CD4-positive, alpha-beta memory T cell (primary cell): ENCODE measurements around the gene GPSM3. TPM values are rescaled to one million over a fixed set of nuclear protein-coding genes. Genes with fewer than 3 reads are reported as not detected.
A peak's percentile ranks its signal among the peaks of the same experiment; 100 is the strongest.

ENCODE experiments used
- CTCF ChIA-PET: fragments of 350-600 bp; sonication (Branson Sonifier 250); formaldehyde crosslinking; loops from one replicate; lab custom pipeline; 2021; ENCODE audit warnings: inconsistent platforms; ENCODE audit not compliant: partially characterized antibody; lab: Charles Lee
- POLR2A ChIA-PET: fragments of 350-600 bp; sonication (Branson Sonifier 250); formaldehyde crosslinking; loops from one replicate; lab custom pipeline; 2021; ENCODE audit not compliant: partially characterized antibody; lab: Charles Lee
- DNase-seq, 5 donors: peaks; one replicate each; pipeline versions ENCODE4 v3.0.0 to v3.0.0-alpha.2; 2020 to 2022; ENCODE audit warnings: mixed read lengths in 1 of 5
- H3K27ac ChIP-seq: one replicate; pipeline ENCODE4 v1.7.0; 2013; ENCODE audit warnings: low read depth, low read length
- H3K27me3 ChIP-seq: 2 replicates; pipeline ENCODE4 v1.7.0; 2013; ENCODE audit warnings: mild to moderate bottlenecking, low read length, moderate library complexity; ENCODE audit not compliant: insufficient read depth
- H3K36me3 ChIP-seq: 2 replicates; pipeline ENCODE4 v1.7.0; 2013; ENCODE audit warnings: mild to moderate bottlenecking, low read length, moderate library complexity; ENCODE audit not compliant: insufficient read depth
- H3K4me1 ChIP-seq: 2 replicates; pipeline ENCODE4 v1.7.0; 2013; ENCODE audit warnings: mild to moderate bottlenecking, low read length, moderate library complexity; ENCODE audit not compliant: insufficient read depth
- H3K4me3 ChIP-seq, 2 donors: one replicate each; pipeline ENCODE4 v1.7.0; 2013; ENCODE audit warnings: low read length in 2 of 2, mild to moderate bottlenecking in 1 of 2
- H3K9me3 ChIP-seq, 2 donors: one replicate each; pipeline ENCODE4 v1.7.0; 2013; ENCODE audit warnings: low read length in 2 of 2, control low read depth in 1 of 2; ENCODE audit not compliant: control insufficient read depth in 1 of 2
- H3K27ac Mint-ChIP-seq, 7 donors: one replicate each; pipeline ENCODE4 v1.8.0; 2020 to 2021; ENCODE audit warnings: mixed read lengths in 7 of 7, mild to moderate bottlenecking in 6 of 7, inconsistent platforms in 3 of 7, moderate library complexity in 3 of 7
- H3K27me3 Mint-ChIP-seq, 2 donors: one replicate each; pipeline ENCODE4 v1.8.0; 2020 to 2021; ENCODE audit warnings: mixed read lengths in 2 of 2
- H3K36me3 Mint-ChIP-seq, 2 donors: one replicate each; pipeline ENCODE4 v1.8.0; 2020 to 2021; ENCODE audit warnings: mixed read lengths in 2 of 2, inconsistent platforms in 1 of 2, mild to moderate bottlenecking in 1 of 2
- H3K4me1 Mint-ChIP-seq, 4 donors: one replicate each; pipeline ENCODE4 v1.8.0; 2020 to 2021; ENCODE audit warnings: mixed read lengths in 4 of 4, mild to moderate bottlenecking in 1 of 4
- H3K4me3 Mint-ChIP-seq, 8 donors: one replicate each; pipeline ENCODE4 v1.8.0; 2020 to 2021; ENCODE audit warnings: mixed read lengths in 8 of 8, mild to moderate bottlenecking in 7 of 8, moderate library complexity in 6 of 8, inconsistent platforms in 3 of 8
- H3K9me3 Mint-ChIP-seq, 8 donors: one replicate each; pipeline ENCODE4 v1.8.0; 2020 to 2021; ENCODE audit warnings: mixed read lengths in 8 of 8, mild to moderate bottlenecking in 5 of 8, inconsistent platforms in 3 of 8, moderate library complexity in 1 of 8
- intact Hi-C: fragments of 100-400 bp; cut with micrococcal nuclease; formaldehyde crosslinking; loops from one replicate; pipeline ENCODE4 v1.15.1; 2023
- polyA plus RNA-seq, 2 donors: library from polyadenylated mRNA; unstranded; fragments of 300-500 nt; fragmentation: Illumina TruSeq; gene quantifications; one replicate each; pipeline ENCODE4 v1.2.3, GENCODE V29; 2021
- total RNA-seq, 2 experiments: library from RNA; stranded (reverse); gene quantifications; one replicate each; pipeline ENCODE4 v1.2.3, GENCODE V29; 2021

The GPSM3 gene
- total and polyA plus RNA-seq, 4 experiments from 2014 or later = 110 to 313 (median 237) TPM

- no peak overlapping the region for H3K27ac Mint-ChIP-seq
- no peaks in the 10 kb centered on the region for H3K9me3 Mint-ChIP-seq
- intact Hi-C loops = no loop called here
- H3K27me3 Mint-ChIP-seq = no peaks in the 10 kb centered on the region
- Histone ChIP-seq H3K27ac (no peak overlapping the region), H3K4me1 (peaks cover 28% of the 10 kb centered on the region), H3K36me3 (peaks cover 14% of the 10 kb centered on the region), H3K4me3 (no peak overlapping the region), H3K9me3 (no peaks in the 10 kb centered on the region), H3K27me3 (no peaks in the 10 kb centered on the region)
- ChIA-PET CTCF (interaction anchor here (0.9 kb wide), 1 partner anchor 52 kb away, joined by 3 read pairs; no protein-coding TSS in a partner anchor), POLR2A (interaction anchor here (1.3 to 1.6 kb wide), 2 partner anchors 40 to 42 kb away, joined by 3 to 4 read pairs; partner anchors contain the start of genes ATF6B and FKBPL)
- H3K4me1 Mint-ChIP-seq = peaks cover 28 to 34% (median 29%) of the 10 kb centered on the region in 4 donors
- H3K36me3 Mint-ChIP-seq = peaks cover 22 to 38% of the 10 kb centered on the region in 2 donors
- H3K4me3 Mint-ChIP-seq = no peak overlapping the region
- no peak for DNase-seq
These were observed 22.1 kb downstream of the GPSM3 start for GRCh38 chr6:32170294-32170693.

GRCh38 chr6:32168807-32169591 is 23.4 kb downstream of the GPSM3 start:
- peak overlapping the region in 1 of 7 donors; percentile 36 for H3K27ac Mint-ChIP-seq
- H3K4me3 Mint-ChIP-seq = no peak overlapping the region
- CTCF ChIA-PET = interaction anchor here (1.4 kb wide), 1 partner anchor 14 kb away, joined by 3 read pairs; no protein-coding TSS in a partner anchor
- Histone ChIP-seq H3K36me3 (peaks cover 14% of the 10 kb centered on the region), H3K27me3 (no peaks in the 10 kb centered on the region), H3K9me3 (no peaks in the 10 kb centered on the region), H3K27ac (no peak overlapping the region), H3K4me3 (no peak overlapping the region), H3K4me1 (peaks cover 15% of the 10 kb centered on the region)
- H3K9me3 Mint-ChIP-seq = no peaks in the 10 kb centered on the region
- intact Hi-C loops = no loop called here
- H3K27me3 Mint-ChIP-seq = no peaks in the 10 kb centered on the region
- H3K4me1 Mint-ChIP-seq = peaks cover 16 to 21% (median 19%) of the 10 kb centered on the region in 4 donors
- no peak for DNase-seq
- POLR2A ChIA-PET = interaction anchor here (1.4 to 1.6 kb wide), 2 partner anchors 27 to 41 kb away, joined by 4 to 7 read pairs; partner anchors contain the start of gene ATF6B
- H3K36me3 Mint-ChIP-seq = peaks cover 22 to 40% of the 10 kb centered on the region in 2 donors

- Histone ChIP-seq H3K9me3 (no peaks in the 10 kb centered on the region), H3K27me3 (no peaks in the 10 kb centered on the region), H3K36me3 (peaks cover 14% of the 10 kb centered on the region), H3K4me1 (peaks cover 9% of the 10 kb centered on the region), H3K27ac (no peak overlapping the region), H3K4me3 (no peak overlapping the region)
- ChIA-PET CTCF (no interaction called here), POLR2A (interaction anchor here (1.2 kb wide), 1 partner anchor 8 kb away, joined by 4 read pairs; no protein-coding TSS in a partner anchor)
- intact Hi-C loops = no loop called here
- H3K9me3 Mint-ChIP-seq = no peaks in the 10 kb centered on the region
- H3K4me3 Mint-ChIP-seq = no peak overlapping the region
- no peaks in the 10 kb centered on the region for H3K27me3 Mint-ChIP-seq
- DNase-seq = no peak
- H3K4me1 Mint-ChIP-seq = peaks cover 10 to 15% (median 12%) of the 10 kb centered on the region in 4 donors
- H3K36me3 Mint-ChIP-seq = peaks cover 22 to 40% of the 10 kb centered on the region in 2 donors
- H3K27ac Mint-ChIP-seq = peak overlapping the region in 2 of 7 donors; percentile 35 to 77
These were observed 24.1 kb downstream of the GPSM3 start for GRCh38 chr6:32168350-32168749.

GRCh38 chr6:32167761-32168262 is 24.6 kb downstream of the GPSM3 start:
- H3K36me3 ChIP-seq = peaks cover 14% of the 10 kb centered on the region
- Mint-ChIP-seq H3K27ac (peak overlapping the region in 2 of 7 donors; percentile 57 to 72), H3K4me3 (no peak overlapping the region), H3K9me3 (no peaks in the 10 kb centered on the region), H3K27me3 (no peaks in the 10 kb centered on the region), H3K36me3 (peaks cover 25 to 40% of the 10 kb centered on the region in 2 donors), H3K4me1 (peaks cover 4 to 9% (median 7%) of the 10 kb centered on the region in 4 donors)
- CTCF ChIA-PET = no interaction called here
- no peaks in the 10 kb centered on the region for H3K9me3 ChIP-seq
- peaks cover 4% of the 10 kb centered on the region for H3K4me1 ChIP-seq
- intact Hi-C loops = no loop called here
- DNase-seq = no peak
- no peaks in the 10 kb centered on the region for H3K27me3 ChIP-seq
- no peak overlapping the region for H3K4me3 ChIP-seq
- no peak overlapping the region for H3K27ac ChIP-seq
- POLR2A ChIA-PET = interaction anchor here (1.2 kb wide), 1 partner anchor 9 kb away, joined by 4 read pairs; no protein-coding TSS in a partner anchor

GRCh38 chr6:32167154-32167760 is 25.2 kb downstream of the GPSM3 start:
- Histone ChIP-seq H3K4me1 (no peaks in the 10 kb centered on the region), H3K4me3 (no peak overlapping the region), H3K27me3 (no peaks in the 10 kb centered on the region), H3K36me3 (peaks cover 14% of the 10 kb centered on the region), H3K27ac (no peak overlapping the region), H3K9me3 (no peaks in the 10 kb centered on the region)
- intact Hi-C loops = no loop called here
- peaks cover 0 to 6% (median 4%) of the 10 kb centered on the region in 4 donors for H3K4me1 Mint-ChIP-seq
- H3K27me3 Mint-ChIP-seq = no peaks in the 10 kb centered on the region
- POLR2A ChIA-PET = interaction anchor here (1.2 kb wide), 1 partner anchor 10 kb away, joined by 4 read pairs; no protein-coding TSS in a partner anchor
- peak overlapping the region in 1 of 7 donors; percentile 72 for H3K27ac Mint-ChIP-seq
- DNase-seq = no peak
- peaks cover 29 to 41% of the 10 kb centered on the region in 2 donors for H3K36me3 Mint-ChIP-seq
- CTCF ChIA-PET = no interaction called here
- H3K4me3 Mint-ChIP-seq = no peak overlapping the region
- H3K9me3 Mint-ChIP-seq = no peaks in the 10 kb centered on the region

- Mint-ChIP-seq H3K4me1 (peaks cover 0 to 6% (median 4%) of the 10 kb centered on the region in 4 donors), H3K4me3 (no peak overlapping the region), H3K36me3 (peaks cover 29 to 41% of the 10 kb centered on the region in 2 donors), H3K27me3 (no peaks in the 10 kb centered on the region), H3K27ac (no peak overlapping the region), H3K9me3 (no peaks in the 10 kb centered on the region)
- H3K36me3 ChIP-seq = peaks cover 14% of the 10 kb centered on the region
- H3K4me3 ChIP-seq = no peak overlapping the region
- ChIA-PET CTCF (no interaction called here), POLR2A (no interaction called here)
- no peak for DNase-seq
- no peak overlapping the region for H3K27ac ChIP-seq
- H3K9me3 ChIP-seq = no peaks in the 10 kb centered on the region
- intact Hi-C loops = no loop called here
- no peaks in the 10 kb centered on the region for H3K4me1 ChIP-seq
- H3K27me3 ChIP-seq = no peaks in the 10 kb centered on the region
These were observed 25.9 kb downstream of the GPSM3 start for GRCh38 chr6:32166411-32167061.
